ENCODE results near the gene CACNA2D1.

DNA sequence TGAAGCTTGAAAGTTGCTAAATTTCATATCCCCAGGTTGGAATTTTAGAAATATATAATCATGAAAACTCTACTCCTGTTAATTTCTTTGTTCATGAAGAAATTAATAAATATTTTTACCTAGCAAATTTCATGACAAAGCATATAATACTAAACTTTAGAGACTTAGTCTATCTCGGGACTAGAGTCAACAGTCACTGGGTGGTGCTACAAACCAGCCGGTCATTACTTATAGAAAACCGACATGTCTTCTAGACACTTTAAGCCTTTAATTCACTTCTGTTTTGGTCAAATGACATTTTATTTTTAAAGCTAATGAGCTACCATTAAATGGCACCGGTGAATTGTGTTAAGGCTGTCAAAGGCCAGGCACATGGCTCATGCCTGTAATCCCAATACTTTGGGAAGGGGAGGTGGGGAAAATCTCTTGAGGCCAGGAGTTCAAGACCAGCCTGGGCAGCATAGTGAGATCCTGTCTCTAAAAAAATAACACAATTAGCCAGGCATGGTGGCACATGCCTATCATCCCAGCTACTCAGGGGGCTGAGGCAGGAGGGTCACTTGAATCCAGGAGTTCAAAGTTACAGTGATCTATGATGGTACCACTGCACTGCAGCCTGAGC is 270.1 kb downstream of the CACNA2D1 start:
- TF ChIP-seq POLR2A (IDR thresholded peaks at IDR 0.05; ENCODE audit: low read length) (no peak), EP300 (IDR thresholded peaks at IDR 0.05) (no peak), NFE2L2 (conservative IDR thresholded peaks at IDR 0.05; ENCODE audit: low read length) (no peak), EHMT2 (IDR thresholded peaks at IDR 0.05; ENCODE audit: low read depth) (no peak), RCOR1 (IDR thresholded peaks at IDR 0.05; ENCODE audit: low read depth, low read length) (no peak)
- TF ChIP-seq, protein P1, sequence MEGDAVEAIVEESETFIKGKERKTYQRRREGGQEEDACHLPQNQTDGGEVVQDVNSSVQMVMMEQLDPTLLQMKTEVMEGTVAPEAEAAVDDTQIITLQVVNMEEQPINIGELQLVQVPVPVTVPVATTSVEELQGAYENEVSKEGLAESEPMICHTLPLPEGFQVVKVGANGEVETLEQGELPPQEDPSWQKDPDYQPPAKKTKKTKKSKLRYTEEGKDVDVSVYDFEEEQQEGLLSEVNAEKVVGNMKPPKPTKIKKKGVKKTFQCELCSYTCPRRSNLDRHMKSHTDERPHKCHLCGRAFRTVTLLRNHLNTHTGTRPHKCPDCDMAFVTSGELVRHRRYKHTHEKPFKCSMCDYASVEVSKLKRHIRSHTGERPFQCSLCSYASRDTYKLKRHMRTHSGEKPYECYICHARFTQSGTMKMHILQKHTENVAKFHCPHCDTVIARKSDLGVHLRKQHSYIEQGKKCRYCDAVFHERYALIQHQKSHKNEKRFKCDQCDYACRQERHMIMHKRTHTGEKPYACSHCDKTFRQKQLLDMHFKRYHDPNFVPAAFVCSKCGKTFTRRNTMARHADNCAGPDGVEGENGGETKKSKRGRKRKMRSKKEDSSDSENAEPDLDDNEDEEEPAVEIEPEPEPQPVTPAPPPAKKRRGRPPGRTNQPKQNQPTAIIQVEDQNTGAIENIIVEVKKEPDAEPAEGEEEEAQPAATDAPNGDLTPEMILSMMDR (IDR thresholded peaks at IDR 0.05): no peak
- TF ChIP-seq, protein P2, sequence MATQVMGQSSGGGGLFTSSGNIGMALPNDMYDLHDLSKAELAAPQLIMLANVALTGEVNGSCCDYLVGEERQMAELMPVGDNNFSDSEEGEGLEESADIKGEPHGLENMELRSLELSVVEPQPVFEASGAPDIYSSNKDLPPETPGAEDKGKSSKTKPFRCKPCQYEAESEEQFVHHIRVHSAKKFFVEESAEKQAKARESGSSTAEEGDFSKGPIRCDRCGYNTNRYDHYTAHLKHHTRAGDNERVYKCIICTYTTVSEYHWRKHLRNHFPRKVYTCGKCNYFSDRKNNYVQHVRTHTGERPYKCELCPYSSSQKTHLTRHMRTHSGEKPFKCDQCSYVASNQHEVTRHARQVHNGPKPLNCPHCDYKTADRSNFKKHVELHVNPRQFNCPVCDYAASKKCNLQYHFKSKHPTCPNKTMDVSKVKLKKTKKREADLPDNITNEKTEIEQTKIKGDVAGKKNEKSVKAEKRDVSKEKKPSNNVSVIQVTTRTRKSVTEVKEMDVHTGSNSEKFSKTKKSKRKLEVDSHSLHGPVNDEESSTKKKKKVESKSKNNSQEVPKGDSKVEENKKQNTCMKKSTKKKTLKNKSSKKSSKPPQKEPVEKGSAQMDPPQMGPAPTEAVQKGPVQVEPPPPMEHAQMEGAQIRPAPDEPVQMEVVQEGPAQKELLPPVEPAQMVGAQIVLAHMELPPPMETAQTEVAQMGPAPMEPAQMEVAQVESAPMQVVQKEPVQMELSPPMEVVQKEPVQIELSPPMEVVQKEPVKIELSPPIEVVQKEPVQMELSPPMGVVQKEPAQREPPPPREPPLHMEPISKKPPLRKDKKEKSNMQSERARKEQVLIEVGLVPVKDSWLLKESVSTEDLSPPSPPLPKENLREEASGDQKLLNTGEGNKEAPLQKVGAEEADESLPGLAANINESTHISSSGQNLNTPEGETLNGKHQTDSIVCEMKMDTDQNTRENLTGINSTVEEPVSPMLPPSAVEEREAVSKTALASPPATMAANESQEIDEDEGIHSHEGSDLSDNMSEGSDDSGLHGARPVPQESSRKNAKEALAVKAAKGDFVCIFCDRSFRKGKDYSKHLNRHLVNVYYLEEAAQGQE (IDR thresholded peaks at IDR 0.05): no peak
- TF ChIP-seq, protein P3, sequence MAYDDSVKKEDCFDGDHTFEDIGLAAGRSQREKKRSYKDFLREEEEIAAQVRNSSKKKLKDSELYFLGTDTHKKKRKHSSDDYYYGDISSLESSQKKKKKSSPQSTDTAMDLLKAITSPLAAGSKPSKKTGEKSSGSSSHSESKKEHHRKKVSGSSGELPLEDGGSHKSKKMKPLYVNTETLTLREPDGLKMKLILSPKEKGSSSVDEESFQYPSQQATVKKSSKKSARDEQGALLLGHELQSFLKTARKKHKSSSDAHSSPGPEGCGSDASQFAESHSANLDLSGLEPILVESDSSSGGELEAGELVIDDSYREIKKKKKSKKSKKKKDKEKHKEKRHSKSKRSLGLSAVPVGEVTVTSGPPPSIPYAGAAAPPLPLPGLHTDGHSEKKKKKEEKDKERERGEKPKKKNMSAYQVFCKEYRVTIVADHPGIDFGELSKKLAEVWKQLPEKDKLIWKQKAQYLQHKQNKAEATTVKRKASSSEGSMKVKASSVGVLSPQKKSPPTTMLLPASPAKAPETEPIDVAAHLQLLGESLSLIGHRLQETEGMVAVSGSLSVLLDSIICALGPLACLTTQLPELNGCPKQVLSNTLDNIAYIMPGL (CRISPR knock-in tag; IDR thresholded peaks at IDR 0.05; ENCODE audit: borderline replicate concordance): no peak
- TF ChIP-seq, protein P4, sequence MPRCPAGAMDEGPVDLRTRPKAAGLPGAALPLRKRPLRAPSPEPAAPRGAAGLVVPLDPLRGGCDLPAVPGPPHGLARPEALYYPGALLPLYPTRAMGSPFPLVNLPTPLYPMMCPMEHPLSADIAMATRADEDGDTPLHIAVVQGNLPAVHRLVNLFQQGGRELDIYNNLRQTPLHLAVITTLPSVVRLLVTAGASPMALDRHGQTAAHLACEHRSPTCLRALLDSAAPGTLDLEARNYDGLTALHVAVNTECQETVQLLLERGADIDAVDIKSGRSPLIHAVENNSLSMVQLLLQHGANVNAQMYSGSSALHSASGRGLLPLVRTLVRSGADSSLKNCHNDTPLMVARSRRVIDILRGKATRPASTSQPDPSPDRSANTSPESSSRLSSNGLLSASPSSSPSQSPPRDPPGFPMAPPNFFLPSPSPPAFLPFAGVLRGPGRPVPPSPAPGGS (IDR thresholded peaks at IDR 0.05): no peak
- TF ChIP-seq, protein P5, sequence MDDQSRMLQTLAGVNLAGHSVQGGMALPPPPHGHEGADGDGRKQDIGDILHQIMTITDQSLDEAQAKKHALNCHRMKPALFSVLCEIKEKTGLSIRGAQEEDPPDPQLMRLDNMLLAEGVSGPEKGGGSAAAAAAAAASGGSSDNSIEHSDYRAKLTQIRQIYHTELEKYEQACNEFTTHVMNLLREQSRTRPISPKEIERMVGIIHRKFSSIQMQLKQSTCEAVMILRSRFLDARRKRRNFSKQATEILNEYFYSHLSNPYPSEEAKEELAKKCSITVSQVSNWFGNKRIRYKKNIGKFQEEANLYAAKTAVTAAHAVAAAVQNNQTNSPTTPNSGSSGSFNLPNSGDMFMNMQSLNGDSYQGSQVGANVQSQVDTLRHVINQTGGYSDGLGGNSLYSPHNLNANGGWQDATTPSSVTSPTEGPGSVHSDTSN (IDR thresholded peaks at IDR 0.05): no peak
- TF ChIP-seq, protein P6, sequence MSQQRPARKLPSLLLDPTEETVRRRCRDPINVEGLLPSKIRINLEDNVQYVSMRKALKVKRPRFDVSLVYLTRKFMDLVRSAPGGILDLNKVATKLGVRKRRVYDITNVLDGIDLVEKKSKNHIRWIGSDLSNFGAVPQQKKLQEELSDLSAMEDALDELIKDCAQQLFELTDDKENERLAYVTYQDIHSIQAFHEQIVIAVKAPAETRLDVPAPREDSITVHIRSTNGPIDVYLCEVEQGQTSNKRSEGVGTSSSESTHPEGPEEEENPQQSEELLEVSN (IDR thresholded peaks at IDR 0.05; ENCODE audit: borderline replicate concordance, low read depth): no peak
